ENCODE data around the gene TDRD7.

DNA sequence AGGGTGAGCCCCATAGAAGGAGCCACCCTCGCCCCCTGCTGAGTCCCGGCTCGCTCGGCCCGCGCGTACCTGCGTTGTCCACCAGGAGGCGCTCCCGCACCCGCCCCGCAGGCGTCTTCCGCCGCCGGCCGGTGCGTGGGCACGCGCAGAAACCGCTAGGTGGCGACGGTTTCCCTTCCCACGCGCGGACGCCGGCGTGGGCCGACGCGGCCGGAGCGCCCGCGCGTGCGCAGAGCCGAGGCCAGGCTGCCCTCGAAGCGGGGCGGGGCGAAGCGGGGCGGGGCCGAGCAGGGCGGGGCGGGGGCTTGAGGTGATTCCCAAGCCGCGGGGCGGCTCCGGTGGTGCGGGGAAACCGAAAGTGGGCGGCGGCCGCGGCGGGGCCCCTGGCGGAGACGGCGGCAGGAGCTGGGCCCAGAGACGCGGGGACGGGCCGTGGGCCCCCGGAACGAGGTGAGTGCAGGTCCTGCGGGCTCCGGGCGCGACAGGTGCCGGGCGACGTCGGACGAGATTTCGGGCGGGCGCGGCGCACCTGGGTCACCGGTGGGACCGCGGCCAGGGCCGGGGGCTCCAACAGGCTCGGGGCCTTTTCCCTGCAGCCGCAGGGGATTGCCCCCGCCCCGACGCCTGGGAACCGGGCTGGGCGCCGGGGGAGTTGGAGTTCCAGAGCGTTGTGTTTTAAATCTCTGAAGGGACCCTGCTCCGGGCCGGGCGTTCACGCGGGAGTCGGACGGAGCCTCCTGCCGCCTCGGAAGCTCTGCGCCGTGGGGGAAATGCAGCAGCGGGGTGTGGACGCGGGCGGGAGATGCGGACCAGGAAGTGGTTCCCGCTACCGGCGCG lies at the start of gene TDRD7:
- TF ChIP-seq, protein P1, sequence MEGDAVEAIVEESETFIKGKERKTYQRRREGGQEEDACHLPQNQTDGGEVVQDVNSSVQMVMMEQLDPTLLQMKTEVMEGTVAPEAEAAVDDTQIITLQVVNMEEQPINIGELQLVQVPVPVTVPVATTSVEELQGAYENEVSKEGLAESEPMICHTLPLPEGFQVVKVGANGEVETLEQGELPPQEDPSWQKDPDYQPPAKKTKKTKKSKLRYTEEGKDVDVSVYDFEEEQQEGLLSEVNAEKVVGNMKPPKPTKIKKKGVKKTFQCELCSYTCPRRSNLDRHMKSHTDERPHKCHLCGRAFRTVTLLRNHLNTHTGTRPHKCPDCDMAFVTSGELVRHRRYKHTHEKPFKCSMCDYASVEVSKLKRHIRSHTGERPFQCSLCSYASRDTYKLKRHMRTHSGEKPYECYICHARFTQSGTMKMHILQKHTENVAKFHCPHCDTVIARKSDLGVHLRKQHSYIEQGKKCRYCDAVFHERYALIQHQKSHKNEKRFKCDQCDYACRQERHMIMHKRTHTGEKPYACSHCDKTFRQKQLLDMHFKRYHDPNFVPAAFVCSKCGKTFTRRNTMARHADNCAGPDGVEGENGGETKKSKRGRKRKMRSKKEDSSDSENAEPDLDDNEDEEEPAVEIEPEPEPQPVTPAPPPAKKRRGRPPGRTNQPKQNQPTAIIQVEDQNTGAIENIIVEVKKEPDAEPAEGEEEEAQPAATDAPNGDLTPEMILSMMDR (conservative IDR thresholded peaks at IDR 0.05): peak; percentile 100
- TF ChIP-seq ZFX (IDR thresholded peaks at IDR 0.05): peak; percentile 47; the same call in 1 of the 2 replicates

Measured in C4-2B (cell line).